Measurements from ENCODE around the gene GGACT.

GRCh38 chr13:100613031-100613430 lies 24.4 kb upstream of the GGACT start:
- TF ChIP-seq CTCF (IDR thresholded peaks at IDR 0.05) (no peak), POLR2A (IDR thresholded peaks at IDR 0.05) (no peak)
